ENCODE data around the gene HABP2. TPM values are rescaled to one million over a fixed set of nuclear protein-coding genes. Genes with fewer than 3 reads are reported as not detected.

Gene HABP2
- total RNA-seq, 1 donor from 2014 or later, result 0.77 TPM

DNA sequence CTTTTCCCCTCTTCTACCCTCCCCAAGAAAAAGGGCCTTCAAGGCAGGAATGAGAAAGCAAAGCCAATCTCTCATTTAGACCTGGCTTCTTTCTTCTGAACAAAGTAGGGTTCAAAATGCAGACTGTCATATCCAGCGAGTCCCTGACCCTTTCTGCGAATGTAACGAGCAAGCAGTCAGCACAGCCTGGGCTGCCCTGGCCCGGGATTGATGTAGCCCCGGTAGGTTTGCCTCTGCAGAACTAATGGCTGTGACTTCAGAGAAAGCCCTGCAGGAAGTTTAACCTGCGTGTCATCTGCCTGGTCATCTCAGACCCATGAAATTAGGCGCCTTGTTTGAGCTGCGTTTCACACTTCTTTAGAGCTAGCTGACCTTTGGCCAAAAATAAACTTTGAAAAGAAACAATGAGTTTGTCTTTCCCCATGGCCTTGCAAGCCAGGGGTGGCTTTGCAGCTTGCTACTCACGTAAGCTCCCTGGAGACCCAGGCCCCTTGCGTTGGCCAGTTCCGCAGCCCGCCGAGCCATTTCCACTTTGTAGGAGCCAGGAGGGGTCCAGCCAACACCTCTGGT lies 36.4 kb downstream of the HABP2 start:
- TF ChIP-seq, protein P1, sequence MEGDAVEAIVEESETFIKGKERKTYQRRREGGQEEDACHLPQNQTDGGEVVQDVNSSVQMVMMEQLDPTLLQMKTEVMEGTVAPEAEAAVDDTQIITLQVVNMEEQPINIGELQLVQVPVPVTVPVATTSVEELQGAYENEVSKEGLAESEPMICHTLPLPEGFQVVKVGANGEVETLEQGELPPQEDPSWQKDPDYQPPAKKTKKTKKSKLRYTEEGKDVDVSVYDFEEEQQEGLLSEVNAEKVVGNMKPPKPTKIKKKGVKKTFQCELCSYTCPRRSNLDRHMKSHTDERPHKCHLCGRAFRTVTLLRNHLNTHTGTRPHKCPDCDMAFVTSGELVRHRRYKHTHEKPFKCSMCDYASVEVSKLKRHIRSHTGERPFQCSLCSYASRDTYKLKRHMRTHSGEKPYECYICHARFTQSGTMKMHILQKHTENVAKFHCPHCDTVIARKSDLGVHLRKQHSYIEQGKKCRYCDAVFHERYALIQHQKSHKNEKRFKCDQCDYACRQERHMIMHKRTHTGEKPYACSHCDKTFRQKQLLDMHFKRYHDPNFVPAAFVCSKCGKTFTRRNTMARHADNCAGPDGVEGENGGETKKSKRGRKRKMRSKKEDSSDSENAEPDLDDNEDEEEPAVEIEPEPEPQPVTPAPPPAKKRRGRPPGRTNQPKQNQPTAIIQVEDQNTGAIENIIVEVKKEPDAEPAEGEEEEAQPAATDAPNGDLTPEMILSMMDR (IDR thresholded peaks at IDR 0.05), result no peak
- intact Hi-C loops (cut with DNase I), result no loop called here
- no peaks in the 10 kb centered on the region for H3K9me3 ChIP-seq
- ATAC-seq (no peak), DNase-seq (no peak)
- H3K4me1 ChIP-seq, result no peaks in the 10 kb centered on the region
- H3K4me3 ChIP-seq, result no peak overlapping the region
- H3K36me3 ChIP-seq, result no peaks in the 10 kb centered on the region
- no peak overlapping the region for H3K27ac ChIP-seq
- no peaks in the 10 kb centered on the region for H3K27me3 ChIP-seq (ENCODE audit: low read depth)

DNA sequence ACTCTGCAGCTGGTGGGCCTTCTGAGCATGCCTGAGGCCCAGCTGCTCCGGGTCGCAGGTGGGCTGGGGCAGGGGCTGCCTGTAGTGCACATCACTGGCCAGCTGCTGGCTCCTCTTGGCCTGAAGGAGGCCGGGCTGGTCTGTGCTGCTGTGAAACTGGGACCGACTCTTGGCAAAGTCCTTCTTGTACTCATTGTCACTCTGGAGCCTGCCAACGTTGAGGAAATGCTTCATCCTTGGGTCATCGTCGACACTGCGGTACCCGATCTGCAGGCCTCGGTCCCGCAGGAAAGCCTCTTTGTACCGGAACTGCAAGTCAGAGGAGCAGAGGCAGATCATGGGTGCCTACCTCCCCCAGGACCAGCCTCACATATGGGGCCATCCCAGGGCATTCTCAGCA lies 37.7 kb downstream of the HABP2 start:
- Histone ChIP-seq H3K27me3 (ENCODE audit: low read depth) (no peaks in the 10 kb centered on the region), H3K36me3 (no peaks in the 10 kb centered on the region), H3K9me3 (no peaks in the 10 kb centered on the region), H3K4me3 (no peak overlapping the region), H3K4me1 (no peaks in the 10 kb centered on the region), H3K27ac (no peak overlapping the region)
- TF ChIP-seq, protein P1 (IDR thresholded peaks at IDR 0.05), result no peak
- DNase-seq (no peak), ATAC-seq (no peak)
- intact Hi-C loops (cut with DNase I), result no loop called here

DNA sequence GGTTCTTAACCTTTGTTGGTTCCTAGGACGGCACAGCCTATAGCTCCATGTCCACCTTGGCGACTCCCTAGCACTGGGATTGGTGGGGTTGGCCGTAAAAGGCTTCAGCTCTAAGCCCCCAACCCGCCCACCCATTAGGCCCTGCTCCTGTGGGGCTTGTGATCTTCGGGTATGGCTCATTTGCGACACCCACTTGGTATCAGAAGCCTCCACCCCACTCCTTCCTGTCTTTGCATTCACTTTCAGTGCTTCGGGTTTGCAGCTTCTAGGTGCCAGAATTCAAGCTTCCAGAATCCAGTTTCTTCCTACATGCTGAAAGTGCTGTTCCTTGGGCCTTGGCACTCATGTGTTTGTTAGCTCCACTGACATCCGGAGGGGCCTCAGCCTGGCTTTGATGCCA lies 39.5 kb downstream of the HABP2 start:
- H3K4me1 ChIP-seq, result no peaks in the 10 kb centered on the region
- ATAC-seq (no peak), DNase-seq (no peak)
- TF ChIP-seq, protein P1 (IDR thresholded peaks at IDR 0.05), result no peak
- no peaks in the 10 kb centered on the region for H3K9me3 ChIP-seq
- no peak overlapping the region for H3K27ac ChIP-seq
- H3K4me3 ChIP-seq, result no peak overlapping the region
- intact Hi-C loops (cut with DNase I), result no loop called here
- H3K27me3 ChIP-seq (ENCODE audit: low read depth), result no peaks in the 10 kb centered on the region
- no peaks in the 10 kb centered on the region for H3K36me3 ChIP-seq

DNA sequence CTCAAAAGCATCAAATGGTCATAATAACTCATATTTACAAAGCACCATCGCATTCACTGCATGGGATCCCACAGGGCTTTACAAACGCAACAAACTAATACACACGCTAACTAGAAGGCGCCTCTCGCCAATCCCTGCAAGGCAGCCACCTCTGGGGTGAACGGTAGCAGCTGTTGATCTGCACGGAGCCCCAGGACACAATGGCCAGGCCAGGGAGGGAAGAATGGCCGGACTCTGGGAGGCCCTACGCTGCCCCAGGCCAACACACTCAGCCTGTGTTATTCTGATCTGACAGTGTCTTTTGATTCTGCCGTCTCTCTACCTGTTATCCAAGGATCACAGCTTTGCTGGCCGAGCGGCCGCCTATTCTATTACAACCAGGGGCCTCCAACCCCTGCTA lies 41.8 kb downstream of the HABP2 start:
- intact Hi-C loops (cut with DNase I), result no loop called here
- Histone ChIP-seq H3K27ac (no peak overlapping the region), H3K27me3 (ENCODE audit: low read depth) (no peaks in the 10 kb centered on the region), H3K9me3 (no peaks in the 10 kb centered on the region), H3K4me1 (no peaks in the 10 kb centered on the region), H3K4me3 (no peak overlapping the region), H3K36me3 (no peaks in the 10 kb centered on the region)
- DNase-seq, result no peak
- ATAC-seq, result no peak
- TF ChIP-seq, protein P1 (IDR thresholded peaks at IDR 0.05), result no peak

DNA sequence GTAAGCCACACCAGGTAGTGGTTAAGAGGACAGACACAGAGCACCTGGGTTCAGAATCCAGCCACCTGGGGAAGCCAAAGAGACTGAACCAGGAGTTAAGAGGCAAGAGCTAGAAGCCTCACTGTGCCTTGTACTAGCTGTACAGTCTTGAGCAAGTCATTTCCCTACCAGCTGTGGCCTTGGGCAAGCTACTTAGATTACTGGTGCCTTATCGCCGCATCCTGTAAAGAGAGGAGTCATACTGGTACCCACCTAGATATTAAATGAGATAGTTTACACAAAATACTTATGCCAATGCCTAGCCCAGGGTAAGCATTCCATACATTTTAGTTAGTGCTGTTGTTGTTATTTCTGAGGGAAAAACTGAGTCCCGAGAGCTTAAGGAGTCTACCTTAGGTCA lies 47.7 kb downstream of the HABP2 start:
- DNase-seq (no peak), ATAC-seq (no peak)
- intact Hi-C loops (cut with DNase I), result no loop called here
- Histone ChIP-seq H3K4me3 (no peak overlapping the region), H3K9me3 (no peaks in the 10 kb centered on the region), H3K36me3 (no peaks in the 10 kb centered on the region), H3K27me3 (ENCODE audit: low read depth) (no peaks in the 10 kb centered on the region), H3K4me1 (no peaks in the 10 kb centered on the region), H3K27ac (no peak overlapping the region)
- TF ChIP-seq, protein P1 (IDR thresholded peaks at IDR 0.05), result no peak
